Natural killer cell (primary cell): Measurements from ENCODE around the gene ADGRL2. TPM values are rescaled to one million over a fixed set of nuclear protein-coding genes. Genes with fewer than 3 reads are reported as not detected.

ENCODE experiments used
- ATAC-seq, 3 donors: fragments of 150-1000 bp in 2 of 3; fragments of 200-7000 bp in 1 of 3; cut with Tn5 transposase; 1 replicate in 1 of 3; 2 replicates in 2 of 3; pipeline ENCODE4 v1.10.0; 2021; ENCODE audit warnings: mild to moderate bottlenecking in 2 of 3, moderate library complexity in 2 of 3
- DNase-seq, 2 donors: peaks; one replicate each; pipeline versions ENCODE4 v3.0.0 to v3.0.0-alpha.2; 2013 to 2021; ENCODE audit warnings: mixed read lengths in 1 of 2
- H3K27ac ChIP-seq: one replicate; pipeline ENCODE4 v1.5.1; 2013; ENCODE audit warnings: mild to moderate bottlenecking, low read length
- H3K27me3 ChIP-seq: one replicate; pipeline ENCODE4 v1.6.1; 2013; ENCODE audit warnings: low read length; ENCODE audit not compliant: control insufficient read depth, insufficient read depth
- H3K36me3 ChIP-seq: one replicate; pipeline ENCODE4 v1.6.1; 2013; ENCODE audit warnings: low read length; ENCODE audit not compliant: control insufficient read depth, insufficient read depth
- H3K4me1 ChIP-seq: one replicate; pipeline ENCODE4 v1.6.1; 2013; ENCODE audit warnings: low read length; ENCODE audit not compliant: control insufficient read depth, insufficient read depth
- H3K4me3 ChIP-seq: one replicate; pipeline ENCODE4 v1.5.1; 2013; ENCODE audit warnings: low read length
- H3K9me3 ChIP-seq: one replicate; pipeline ENCODE4 v1.6.1; 2013; ENCODE audit warnings: low read length; ENCODE audit not compliant: control insufficient read depth, insufficient read depth
- H3K27ac Mint-ChIP-seq, 2 donors: one replicate each; pipeline ENCODE4 v1.8.0; 2022; ENCODE audit warnings: mild to moderate bottlenecking in 2 of 2, mixed read lengths in 2 of 2, moderate library complexity in 1 of 2
- H3K27me3 Mint-ChIP-seq, 2 donors: one replicate each; pipeline ENCODE4 v1.8.0; 2022; ENCODE audit warnings: low read depth in 2 of 2, mixed read lengths in 2 of 2
- H3K36me3 Mint-ChIP-seq: one replicate; pipeline ENCODE4 v1.8.0; 2022; ENCODE audit warnings: mixed read lengths
- H3K4me1 Mint-ChIP-seq, 2 donors: one replicate each; pipeline ENCODE4 v1.8.0; 2022; ENCODE audit warnings: mixed read lengths in 2 of 2
- H3K4me3 Mint-ChIP-seq: one replicate; pipeline ENCODE4 v1.8.0; 2022; ENCODE audit warnings: mild to moderate bottlenecking, moderate library complexity, mixed read lengths
- H3K9me3 Mint-ChIP-seq, 2 donors: one replicate each; pipeline ENCODE4 v1.8.0; 2022; ENCODE audit warnings: mixed read lengths in 2 of 2
- CTCF ChIP-seq: fragments of 200-600 bp; IDR thresholded peaks from one replicate; pipeline ENCODE4 v1.8.0; 2022; ENCODE audit warnings: antibody characterized with exemption
- WGBS: methylation state at CpG from one replicate; pipeline ENCODE4 v1.1.7; 2013; ENCODE audit warnings: missing lambda C conversion rate; ENCODE audit not compliant: insufficient coverage; 5-methylcytosine and 5-hydroxymethylcytosine counted together
- intact Hi-C: fragments of 100-400 bp; cut with micrococcal nuclease; formaldehyde crosslinking; loops from one replicate; pipeline ENCODE4 v1.14.2; 2022
- total RNA-seq, 4 donors: library from RNA; stranded (reverse); fragments of 120-200 nt in 1 of 4; gene quantifications; one replicate each; pipeline versions ENCODE4 v1.2.3 to v1.2.4, GENCODE V29; 2013 to 2022

Gene ADGRL2
- total RNA-seq, 3 donors from 2014 or later (not counting 1 experiment from before 2014, with no cell fraction given) = not detected

- Mint-ChIP-seq H3K27ac (no peak overlapping the region), H3K4me3 (no peak overlapping the region), H3K27me3 (no peaks in the 10 kb centered on the region), H3K4me1 (no peaks in the 10 kb centered on the region), H3K36me3 (no peaks in the 10 kb centered on the region), H3K9me3 (peaks cover 3 to 10% of the 10 kb centered on the region in 2 donors)
- intact Hi-C loops = no loop called here
- H3K27ac ChIP-seq = no peak overlapping the region
- H3K9me3 ChIP-seq = no peaks in the 10 kb centered on the region
- no peak for DNase-seq
- WGBS = 0% methylated on average over 1 of the region's 1 CpG
- no peak for TF ChIP-seq CTCF
- H3K4me1 ChIP-seq = no peaks in the 10 kb centered on the region
- no peak for ATAC-seq
- H3K36me3 ChIP-seq = no peaks in the 10 kb centered on the region
- H3K27me3 ChIP-seq = no peaks in the 10 kb centered on the region
- H3K4me3 ChIP-seq = no peak overlapping the region
These were observed 40.1 kb upstream of the ADGRL2 start for GRCh38 chr1:81760477-81761097.

- Histone ChIP-seq H3K36me3 (no peaks in the 10 kb centered on the region), H3K9me3 (no peaks in the 10 kb centered on the region), H3K27ac (no peak overlapping the region), H3K4me3 (no peak overlapping the region), H3K27me3 (no peaks in the 10 kb centered on the region), H3K4me1 (no peaks in the 10 kb centered on the region)
- intact Hi-C loops = no loop called here
- Mint-ChIP-seq H3K27ac (no peak overlapping the region), H3K4me3 (no peak overlapping the region), H3K4me1 (no peaks in the 10 kb centered on the region), H3K27me3 (no peaks in the 10 kb centered on the region), H3K36me3 (peaks cover 7% of the 10 kb centered on the region), H3K9me3 (peaks cover 3 to 10% of the 10 kb centered on the region in 2 donors)
- no peak for ATAC-seq
- no peak for TF ChIP-seq CTCF
- DNase-seq = no peak
These were observed 25.2 kb upstream of the ADGRL2 start for GRCh38 chr1:81775510-81775909.

GRCh38 chr1:81780705-81781454, 19.9 kb upstream of the ADGRL2 start:
- intact Hi-C loops = no loop called here
- Histone ChIP-seq H3K4me3 (no peak overlapping the region), H3K4me1 (no peaks in the 10 kb centered on the region), H3K9me3 (peaks cover 3% of the 10 kb centered on the region), H3K27ac (no peak overlapping the region), H3K27me3 (no peaks in the 10 kb centered on the region), H3K36me3 (no peaks in the 10 kb centered on the region)
- Mint-ChIP-seq H3K36me3 (peaks cover 15% of the 10 kb centered on the region), H3K27ac (no peak overlapping the region), H3K27me3 (no peaks in the 10 kb centered on the region), H3K4me3 (no peak overlapping the region), H3K9me3 (peaks cover 9 to 11% of the 10 kb centered on the region in 2 donors), H3K4me1 (no peaks in the 10 kb centered on the region)
- DNase-seq = no peak
- no peak for TF ChIP-seq CTCF
- WGBS = no CpG with 5 or more reads among the region's 1 CpG
- no peak for ATAC-seq
